Right lung (tissue), 5 donors: ENCODE data around the gene PAX6. TPM values are rescaled to one million over a fixed set of nuclear protein-coding genes. Genes with fewer than 3 reads are reported as not detected.
"Not testable (repeated sequence)": the region's sequence is repeated elsewhere in the genome, so short reads cannot be mapped to it uniquely, and the experiment has no call there.

Experiments used
- DNase-seq, 2 donors: peaks; one replicate each; pipeline ENCODE4 v3.0.0-alpha.2; 2013
- polyA plus RNA-seq, 5 donors: library from polyadenylated mRNA; unstranded; fragments of 120-200 nt; gene quantifications; one replicate each; pipeline versions ENCODE4 v1.2.1 to v1.2.3, GENCODE V29; 2013; ENCODE audit warnings: inconsistent platforms in 1 of 5, low replicate concordance in 1 of 5; ENCODE audit not compliant: insufficient read length in 5 of 5, insufficient read depth in 1 of 5

PAX6 gene
- polyA plus RNA-seq, 5 donors: 0.13 to 0.22 (median 0.16) TPM; not detected in 1

- DNase-seq: no peak
These were observed 42.1 kb downstream of the PAX6 start for GRCh38 chr11:31768749-31769640.

- no peak for DNase-seq
These were observed 43.4 kb downstream of the PAX6 start for GRCh38 chr11:31767685-31768084.

- no peak for DNase-seq
These were observed 44.1 kb downstream of the PAX6 start for GRCh38 chr11:31767066-31767465.

GRCh38 chr11:31764766-31765165 is 46.4 kb downstream of the PAX6 start:
- DNase-seq: no peak

- DNase-seq: no peak
These were observed 46.9 kb downstream of the PAX6 start for GRCh38 chr11:31764261-31764660.

GRCh38 chr11:31763296-31763695 is 47.8 kb downstream of the PAX6 start:
- no peak for DNase-seq

GRCh38 chr11:31761636-31762035 is 49.5 kb downstream of the PAX6 start:
- DNase-seq: no peak

- peak; percentile 26 to 30 for DNase-seq
These were observed 53.8 kb downstream of the PAX6 start for GRCh38 chr11:31757260-31757835.

- DNase-seq: no peak
These were observed 63.5 kb downstream of the PAX6 start for GRCh38 chr11:31747581-31747980.

GRCh38 chr11:31740731-31741368 is 70.3 kb downstream of the PAX6 start:
- not testable (repeated sequence) for DNase-seq

GRCh38 chr11:31740131-31740530 is 71.0 kb downstream of the PAX6 start:
- no peak for DNase-seq
